ENCODE data around the gene GBF1. TPM values are rescaled to one million over a fixed set of nuclear protein-coding genes. Genes with fewer than 3 reads are reported as not detected.

The GBF1 gene
- total RNA-seq, 6 experiments from 2014 or later: 22.6 to 27.2 (median 23.7) TPM

DNA sequence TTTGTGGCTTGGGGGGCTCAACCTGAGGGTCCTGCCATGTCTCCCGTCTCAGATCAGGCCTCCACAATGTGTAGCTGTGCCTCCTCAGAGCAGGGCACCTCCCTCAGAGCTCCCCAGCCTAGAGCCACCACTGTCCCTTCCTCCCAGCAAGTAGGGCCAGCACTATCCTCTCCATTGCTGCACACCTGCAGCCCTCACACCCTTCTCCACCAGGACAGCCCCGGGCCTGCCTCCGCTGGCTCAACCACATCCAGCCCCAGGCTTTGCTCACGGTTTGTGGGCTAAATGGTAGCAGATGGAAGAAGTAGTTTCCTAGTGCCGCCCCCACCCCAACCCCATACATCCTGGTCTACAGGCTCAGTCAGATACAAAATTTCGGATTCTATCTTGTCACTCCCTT, 160.3 kb downstream of the GBF1 start:
- Histone ChIP-seq H3K9me3 (no peaks in the 10 kb centered on the region), H3K4me3 (no peak overlapping the region), H3K27me3 (peaks cover 9 to 11% of the 10 kb centered on the region in 2 donors), H3K36me3 (peaks cover 0 to 19% (median under 1%) of the 10 kb centered on the region in 4 donors), H3K27ac (no peak overlapping the region), H3K4me1 (no peaks in the 10 kb centered on the region)
- no peak for DNase-seq
- TF ChIP-seq POLR2A (IDR thresholded peaks at IDR 0.05): no peak
- TF ChIP-seq, protein P1, sequence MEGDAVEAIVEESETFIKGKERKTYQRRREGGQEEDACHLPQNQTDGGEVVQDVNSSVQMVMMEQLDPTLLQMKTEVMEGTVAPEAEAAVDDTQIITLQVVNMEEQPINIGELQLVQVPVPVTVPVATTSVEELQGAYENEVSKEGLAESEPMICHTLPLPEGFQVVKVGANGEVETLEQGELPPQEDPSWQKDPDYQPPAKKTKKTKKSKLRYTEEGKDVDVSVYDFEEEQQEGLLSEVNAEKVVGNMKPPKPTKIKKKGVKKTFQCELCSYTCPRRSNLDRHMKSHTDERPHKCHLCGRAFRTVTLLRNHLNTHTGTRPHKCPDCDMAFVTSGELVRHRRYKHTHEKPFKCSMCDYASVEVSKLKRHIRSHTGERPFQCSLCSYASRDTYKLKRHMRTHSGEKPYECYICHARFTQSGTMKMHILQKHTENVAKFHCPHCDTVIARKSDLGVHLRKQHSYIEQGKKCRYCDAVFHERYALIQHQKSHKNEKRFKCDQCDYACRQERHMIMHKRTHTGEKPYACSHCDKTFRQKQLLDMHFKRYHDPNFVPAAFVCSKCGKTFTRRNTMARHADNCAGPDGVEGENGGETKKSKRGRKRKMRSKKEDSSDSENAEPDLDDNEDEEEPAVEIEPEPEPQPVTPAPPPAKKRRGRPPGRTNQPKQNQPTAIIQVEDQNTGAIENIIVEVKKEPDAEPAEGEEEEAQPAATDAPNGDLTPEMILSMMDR (IDR thresholded peaks at IDR 0.05): no peak
- no peak for ATAC-seq
- intact Hi-C loops (cut with DNase I): no loop called here
- WGBS (ENCODE audit: insufficient coverage, low coverage, low lambda C conversion rate, missing lambda C conversion rate): 82% methylated on average over 4 of the region's 6 CpGs

DNA sequence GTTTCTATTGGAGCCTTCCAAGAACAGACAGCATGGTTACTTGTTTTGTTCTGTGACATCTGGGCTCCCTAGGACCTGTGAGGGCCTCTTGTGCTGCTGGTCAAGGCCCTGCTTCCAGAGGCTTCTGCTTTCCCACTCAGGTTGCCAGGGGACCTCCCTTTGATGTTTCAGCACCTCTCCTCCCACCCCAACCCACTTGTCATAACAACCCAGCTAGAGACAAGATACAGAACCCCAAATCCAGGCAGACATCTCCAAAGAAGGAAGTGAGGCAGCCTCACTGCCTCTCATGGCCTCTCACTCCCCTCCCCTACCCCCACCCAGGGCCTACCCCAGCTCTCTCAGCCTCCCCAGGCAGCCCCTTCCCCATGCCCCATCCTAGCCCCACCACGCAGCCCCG, 161.5 kb downstream of the GBF1 start:
- H3K27me3 ChIP-seq: peaks cover 11 to 14% of the 10 kb centered on the region in 2 donors
- intact Hi-C loops (cut with DNase I): no loop called here
- ATAC-seq (no peak), DNase-seq (no peak)
- 100% methylated on average over 1 of the region's 2 CpGs for WGBS (ENCODE audit: insufficient coverage, low coverage, low lambda C conversion rate, missing lambda C conversion rate)
- H3K27ac ChIP-seq: no peak overlapping the region
- no peak overlapping the region for H3K4me3 ChIP-seq
- TF ChIP-seq, protein P1 (IDR thresholded peaks at IDR 0.05): no peak
- TF ChIP-seq POLR2A (IDR thresholded peaks at IDR 0.05): no peak
- no peaks in the 10 kb centered on the region for H3K4me1 ChIP-seq
- peaks cover 0 to 10% (median 0%) of the 10 kb centered on the region in 4 donors for H3K36me3 ChIP-seq
- no peaks in the 10 kb centered on the region for H3K9me3 ChIP-seq

DNA sequence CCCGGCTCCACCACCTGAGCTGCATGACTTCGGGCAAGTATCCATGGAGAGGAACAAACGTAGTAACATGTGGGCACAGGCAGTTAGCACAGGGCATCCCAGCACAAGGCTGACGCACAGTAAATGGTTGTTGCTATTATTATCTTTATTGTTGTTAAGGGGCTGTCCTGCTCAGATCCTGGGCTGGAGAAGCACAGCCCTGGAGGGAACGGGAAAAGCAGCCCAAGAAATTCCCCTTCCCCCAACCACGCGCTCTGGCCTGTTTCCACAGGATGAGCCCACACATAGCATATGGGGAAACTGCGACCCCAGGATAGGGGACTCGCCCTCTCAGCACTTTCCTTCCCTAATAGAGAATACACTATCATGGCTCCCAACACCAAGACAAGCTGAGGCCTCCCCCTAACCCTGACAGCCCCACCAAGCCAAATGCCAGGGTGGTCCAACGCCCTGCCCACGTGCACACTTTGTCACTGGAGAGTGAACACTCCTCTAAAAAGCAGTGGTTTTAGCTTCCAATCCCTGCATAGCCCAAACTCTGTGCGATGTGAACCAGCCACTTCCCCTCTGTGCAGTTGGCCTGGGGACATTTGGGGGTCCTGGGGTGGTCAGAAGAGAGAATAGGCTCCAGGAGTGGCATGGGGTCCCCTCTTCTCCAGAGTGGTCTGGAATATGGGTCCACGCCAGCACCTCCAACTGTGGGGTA, 162.2 kb downstream of the GBF1 start:
- no peak for DNase-seq
- WGBS (ENCODE audit: insufficient coverage, low coverage, low lambda C conversion rate, missing lambda C conversion rate): 100% methylated on average over 1 of the region's 13 CpGs
- TF ChIP-seq POLR2A (IDR thresholded peaks at IDR 0.05): no peak
- TF ChIP-seq, protein P1 (IDR thresholded peaks at IDR 0.05): no peak
- no peak overlapping the region for H3K4me3 ChIP-seq
- H3K4me1 ChIP-seq: no peaks in the 10 kb centered on the region
- H3K9me3 ChIP-seq: no peaks in the 10 kb centered on the region
- H3K27me3 ChIP-seq: peaks cover 11 to 14% of the 10 kb centered on the region in 2 donors
- intact Hi-C loops (cut with DNase I): no loop called here
- H3K36me3 ChIP-seq: peaks cover 0 to 2% (median 0%) of the 10 kb centered on the region in 4 donors
- H3K27ac ChIP-seq: no peak overlapping the region
- ATAC-seq: no peak

- DNase-seq (no peak), ATAC-seq (no peak)
- Histone ChIP-seq H3K9me3 (no peaks in the 10 kb centered on the region), H3K36me3 (no peaks in the 10 kb centered on the region), H3K4me1 (no peaks in the 10 kb centered on the region), H3K27ac (no peak overlapping the region), H3K27me3 (peaks cover 11 to 14% of the 10 kb centered on the region in 2 donors), H3K4me3 (no peak overlapping the region)
- TF ChIP-seq, protein P1 (IDR thresholded peaks at IDR 0.05): no peak
- no peak for TF ChIP-seq POLR2A (IDR thresholded peaks at IDR 0.05)
- WGBS (ENCODE audit: insufficient coverage, low coverage, low lambda C conversion rate, missing lambda C conversion rate): 60% methylated on average over 8 of the region's 14 CpGs
- intact Hi-C loops (cut with DNase I): no loop called here
These were observed 162.9 kb downstream of the GBF1 start for GRCh38 chr10:102408131-102408727.

Measured in right lobe of liver (tissue), 6 donors.